ENCODE data around the gene ANKRD34B.
"Not testable (repeated sequence)": the region's sequence is repeated elsewhere in the genome, so short reads cannot be mapped to it uniquely, and the experiment has no call there.

The ANKRD34B gene

DNA sequence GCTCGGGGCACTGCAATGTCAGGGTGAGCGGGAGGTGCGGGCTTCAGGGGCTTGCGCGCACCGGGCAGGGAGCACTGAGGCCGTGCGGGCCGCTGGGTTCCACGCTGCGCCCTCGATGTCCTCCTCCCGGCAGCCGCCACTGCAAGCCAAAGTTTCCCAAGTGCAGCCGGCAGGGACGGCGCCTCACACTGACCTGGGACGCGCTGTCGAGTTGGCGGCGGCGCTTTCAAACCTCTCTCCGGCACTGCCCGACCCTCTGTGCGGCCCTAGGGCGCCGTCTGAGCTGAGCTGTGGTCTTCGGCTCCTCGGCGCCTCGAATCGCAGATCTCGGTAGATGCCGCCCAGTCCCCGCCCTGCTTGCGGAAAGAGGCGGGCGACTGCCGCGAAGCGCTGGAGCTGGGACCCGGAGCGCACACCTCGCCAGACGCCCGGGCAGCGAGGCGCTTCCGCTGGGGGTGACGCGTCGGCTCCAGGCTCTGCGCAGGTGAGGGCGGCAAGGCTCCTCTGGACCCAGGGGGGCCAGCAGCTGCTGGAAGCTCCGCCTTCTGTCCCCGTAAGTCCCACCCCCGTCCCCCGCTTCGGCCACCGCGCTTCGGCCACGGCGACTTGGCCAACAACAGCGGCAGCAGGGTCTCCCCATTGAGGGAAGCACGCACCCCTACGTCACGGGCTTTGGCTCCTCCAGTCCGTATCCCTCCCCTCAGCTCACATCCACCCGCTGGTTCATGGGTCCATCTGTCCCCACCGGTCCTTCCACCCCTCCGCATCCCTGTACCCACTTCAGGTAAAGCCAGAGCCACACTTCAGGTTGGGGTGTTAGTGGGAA lies at the start of gene ANKRD34B:
Gene ANKRD34B (minus strand): TSS at position 320 of the 826 bp plus-strand sequence. CDS start 10,261 bp downstream, outside the sequence.
- peak; percentile 75 for DNase-seq

DNA sequence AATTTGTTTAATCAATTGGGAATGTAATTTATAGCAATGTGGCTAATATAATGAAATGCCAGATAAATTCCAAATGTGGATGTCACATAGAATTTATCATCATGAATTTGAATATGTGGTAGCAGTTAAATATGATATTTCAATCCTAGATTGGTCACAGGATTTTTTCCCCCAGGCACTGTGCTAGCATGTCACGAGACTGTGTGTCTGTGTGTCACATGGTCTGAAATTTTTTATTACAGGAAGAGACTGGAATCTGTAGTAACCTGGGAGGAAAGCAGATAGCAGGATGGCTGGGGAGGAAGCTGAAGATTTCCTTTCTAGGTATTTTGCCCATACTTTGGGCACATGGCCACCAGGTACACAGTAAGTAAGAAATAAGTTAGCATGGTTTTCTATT lies 49.0 kb upstream of the ANKRD34B start:
- no peak for DNase-seq

DNA sequence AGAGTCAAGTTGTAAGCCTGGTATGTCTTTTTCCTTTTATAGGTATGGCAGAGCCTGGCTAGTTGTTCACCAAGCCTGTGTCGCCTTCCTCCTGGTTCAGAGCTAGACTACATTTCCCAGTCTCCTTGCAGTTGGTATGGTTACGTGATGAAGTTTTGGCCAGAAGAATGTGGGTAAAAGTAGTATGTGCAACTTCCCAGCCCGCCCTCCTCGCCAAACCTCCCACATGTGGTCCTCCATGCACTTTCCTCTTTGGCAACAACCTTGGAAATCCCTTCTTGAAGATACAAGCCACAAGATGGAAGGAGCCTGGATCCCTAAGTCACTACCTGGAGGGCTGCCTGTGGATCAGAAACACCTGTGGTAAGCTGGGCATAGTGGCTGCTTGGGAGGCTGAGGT lies 48.4 kb upstream of the ANKRD34B start:
- no peak for DNase-seq

DNA sequence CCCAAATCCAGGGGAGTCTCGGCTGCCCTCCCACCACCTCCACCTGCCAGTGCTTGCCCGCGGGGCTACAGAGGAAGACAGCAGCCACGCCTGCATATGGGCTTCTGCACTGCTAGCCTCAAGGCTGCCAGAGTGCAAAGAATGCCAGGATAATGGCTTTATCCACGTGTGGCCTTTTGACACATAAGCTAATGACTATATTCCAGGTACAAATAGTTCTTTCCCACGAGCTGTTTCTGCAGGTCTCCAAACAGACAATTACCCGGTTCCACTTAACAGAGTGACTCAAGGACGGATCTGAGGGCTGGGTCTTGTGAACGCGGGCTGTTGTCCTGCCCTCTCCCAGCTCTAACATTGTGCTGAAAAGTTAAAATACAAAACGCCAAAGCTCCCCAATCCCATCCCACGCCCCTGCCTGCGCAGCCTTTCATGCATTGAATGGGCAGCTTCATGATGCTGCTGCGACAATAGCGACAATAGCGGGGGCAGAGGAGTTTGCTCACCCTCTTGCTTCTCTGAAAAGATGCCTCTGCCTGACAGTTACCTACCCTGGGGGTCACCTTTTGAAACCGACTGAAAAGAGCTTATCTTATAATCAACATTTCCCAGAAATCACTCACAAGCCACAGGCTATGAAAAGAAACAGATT lies 45.3 kb upstream of the ANKRD34B start:
- DNase-seq, result no peak

DNA sequence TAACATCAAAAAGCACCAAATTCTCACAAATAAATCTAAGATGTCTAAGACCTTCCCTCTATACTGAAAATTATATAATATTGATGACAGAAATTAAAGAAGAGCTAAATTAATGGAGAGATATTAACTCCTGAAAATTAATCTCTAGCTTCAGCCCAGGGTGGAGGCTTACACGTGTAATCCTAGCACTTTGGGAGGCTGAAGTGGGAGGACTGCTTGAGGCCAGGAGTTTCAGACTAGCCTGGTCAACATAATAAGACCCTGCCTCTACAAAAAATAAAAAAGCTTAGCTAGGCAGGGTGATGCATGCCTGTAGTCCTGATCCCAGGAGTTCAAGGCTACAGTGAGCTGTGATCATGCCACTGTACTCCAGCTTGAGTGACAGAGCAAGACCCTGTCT lies 39.6 kb upstream of the ANKRD34B start:
- no peak for DNase-seq

DNA sequence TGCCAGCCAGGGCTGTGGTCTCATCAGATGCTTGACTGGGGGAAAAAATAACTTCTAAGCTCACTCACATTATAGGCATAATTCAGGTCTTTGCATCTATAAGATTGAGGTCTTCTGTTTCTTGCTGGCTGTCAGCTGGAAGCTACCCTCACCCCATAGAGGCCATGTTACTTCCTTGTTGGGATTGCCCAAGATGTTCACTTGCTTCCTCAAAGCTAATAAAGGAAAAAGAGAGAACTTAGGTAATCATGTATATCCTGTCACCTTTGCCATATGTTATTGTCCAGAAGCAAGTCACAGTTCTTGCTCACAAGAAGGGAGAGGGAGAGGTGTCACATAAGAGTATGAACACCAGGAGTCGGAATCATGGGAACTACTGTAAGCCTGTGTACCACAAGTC lies 38.7 kb upstream of the ANKRD34B start:
- no peak for DNase-seq

DNA sequence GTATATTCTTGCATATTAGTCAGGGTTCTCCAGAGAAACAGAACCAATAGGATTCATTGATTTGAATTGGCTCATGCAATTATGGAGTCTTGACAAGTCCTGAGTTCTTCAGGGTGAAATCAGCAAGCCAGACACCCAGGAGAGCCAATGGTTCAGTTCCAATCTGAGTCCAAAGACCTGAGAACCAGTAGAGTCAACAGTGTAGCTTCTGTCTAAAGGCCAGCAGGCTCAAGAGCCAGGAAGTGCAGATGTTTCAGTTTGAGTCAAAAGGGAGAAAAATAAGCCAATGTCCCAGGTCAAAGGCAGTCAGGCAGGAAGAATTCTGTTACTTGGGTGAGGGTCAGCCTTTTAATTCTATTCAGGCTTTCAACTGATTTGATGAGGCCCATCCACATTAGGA lies 37.8 kb upstream of the ANKRD34B start:
- no peak for DNase-seq

DNA sequence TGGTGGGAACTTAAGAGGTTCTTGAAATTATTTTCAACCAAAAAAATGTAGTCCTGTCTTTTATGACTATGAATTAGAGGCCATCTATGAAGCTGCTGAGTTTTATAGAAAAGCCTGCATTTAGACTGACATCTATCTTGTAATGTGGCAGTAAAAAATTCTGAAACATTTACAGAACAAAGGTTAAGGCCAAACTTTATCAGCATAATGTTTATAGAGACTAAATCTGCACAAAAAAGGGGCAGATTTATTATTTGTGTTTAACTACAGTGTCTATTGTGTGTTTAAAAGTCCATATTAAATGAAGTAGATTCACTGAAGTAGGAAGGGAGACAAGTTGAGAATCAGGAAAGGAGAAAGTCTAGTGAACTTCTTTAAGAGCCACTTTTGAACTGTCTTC lies 37.3 kb upstream of the ANKRD34B start:
- DNase-seq, result no peak

DNA sequence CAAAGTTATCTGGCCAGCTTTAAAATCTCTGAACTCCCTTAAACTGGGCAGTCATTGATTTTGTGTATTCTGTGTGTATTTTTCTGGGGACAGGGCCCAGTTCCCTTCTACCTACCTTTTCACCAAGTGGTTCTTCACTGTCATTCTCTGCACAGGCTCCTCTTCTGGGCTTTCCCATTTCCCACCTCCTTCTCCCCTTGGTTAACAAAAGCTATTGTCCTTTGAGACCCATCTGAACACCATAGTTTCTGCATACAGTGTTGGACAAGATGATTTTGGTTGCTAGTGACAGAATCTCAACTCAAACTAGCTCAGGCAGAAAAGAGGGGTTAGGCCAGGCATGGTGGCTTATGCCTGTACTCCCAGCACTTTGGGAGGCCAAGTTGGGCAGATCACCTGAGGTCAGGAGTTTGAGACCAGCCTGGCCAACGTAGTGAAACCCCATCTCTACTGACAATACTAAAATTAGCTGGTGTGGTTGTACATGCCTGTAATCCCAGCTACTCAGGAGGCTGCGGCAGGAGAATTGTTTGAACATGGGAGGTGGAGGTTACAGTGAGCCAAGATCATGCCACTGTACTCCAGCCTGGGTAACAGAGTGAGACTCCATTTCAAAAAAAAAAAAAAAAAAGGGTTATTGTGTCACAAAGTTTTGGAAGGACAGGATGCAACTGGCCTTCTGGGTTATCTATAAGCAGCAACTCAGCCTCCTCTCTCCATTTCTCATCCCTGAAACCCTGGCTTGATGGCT lies 31.0 kb upstream of the ANKRD34B start:
- DNase-seq, result no peak

DNA sequence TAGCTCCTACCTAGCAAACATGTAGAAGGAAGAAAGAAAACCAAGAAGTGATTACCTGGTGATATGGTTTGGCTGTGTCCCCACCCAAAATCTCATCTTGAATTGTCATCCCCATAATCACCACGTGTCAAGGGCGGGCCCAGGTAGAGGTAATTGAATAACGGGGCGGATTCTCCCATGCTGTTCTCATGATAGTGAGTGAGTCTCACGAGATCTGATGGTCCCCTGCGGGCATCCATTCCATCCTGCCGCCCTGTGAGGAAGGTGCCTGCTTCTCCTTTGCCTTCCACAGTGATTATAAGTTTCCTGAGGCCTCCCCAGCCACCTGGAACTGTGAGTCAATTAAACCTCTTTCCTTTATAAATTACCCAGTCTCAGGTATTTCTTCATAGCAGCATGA lies 27.4 kb upstream of the ANKRD34B start:
- no peak for DNase-seq

DNA sequence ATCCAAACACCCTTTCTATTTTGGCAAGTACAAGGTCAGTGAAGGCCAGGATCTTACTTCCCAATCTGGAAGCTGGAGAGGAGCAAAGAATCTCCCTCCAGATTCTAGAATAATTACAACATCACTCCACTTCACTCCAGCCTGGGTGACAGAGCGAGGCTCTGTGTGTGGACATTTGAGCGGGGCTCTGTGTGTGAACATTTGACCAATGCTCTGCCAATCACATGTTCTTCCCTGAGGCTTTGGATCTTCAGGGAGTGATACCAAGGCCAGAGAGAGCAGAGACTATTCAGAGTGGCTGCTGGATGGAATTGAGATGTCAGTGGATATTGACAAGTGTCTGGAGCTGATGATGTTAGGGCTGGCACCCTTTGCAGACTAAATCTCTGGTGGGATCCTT lies 24.7 kb upstream of the ANKRD34B start:
- DNase-seq, result no peak

DNA sequence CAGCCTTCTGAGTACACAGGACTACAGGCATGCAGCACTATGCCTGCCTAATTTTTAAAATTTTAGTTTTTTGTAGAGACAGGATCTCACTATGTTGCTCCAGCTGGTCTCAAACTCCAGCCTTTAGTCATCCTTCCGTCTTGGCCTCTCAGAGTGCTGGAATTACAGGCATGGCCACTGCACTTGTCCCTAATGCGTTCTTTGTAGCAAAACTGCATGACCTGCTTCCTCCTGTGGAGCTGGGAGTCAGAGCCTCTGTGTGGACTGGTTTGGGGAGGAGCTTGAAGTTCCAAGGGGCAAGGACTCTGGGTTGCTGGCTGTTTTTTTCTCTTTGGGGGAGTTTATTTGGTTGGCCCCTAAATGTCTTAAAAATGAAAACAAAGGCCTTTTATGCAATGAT lies 22.7 kb upstream of the ANKRD34B start:
- DNase-seq, result no peak

DNA sequence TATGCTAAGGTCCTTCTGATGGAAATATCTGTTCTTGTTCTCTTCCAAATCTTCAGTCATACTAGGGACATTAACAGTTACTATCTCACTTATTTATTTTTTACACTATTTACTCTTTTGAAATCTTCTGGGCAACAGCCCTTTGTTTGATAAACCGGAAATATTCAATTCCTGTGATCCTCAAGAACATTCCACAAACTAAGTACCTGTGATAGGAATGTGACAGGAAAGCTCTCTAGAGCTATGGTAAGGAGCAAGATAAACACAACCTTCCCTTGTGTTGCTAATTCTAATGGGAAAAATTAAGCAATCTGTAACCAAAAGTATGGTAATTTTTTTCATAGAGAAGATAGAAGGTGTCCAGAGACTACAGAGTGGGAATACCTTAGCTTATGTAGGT lies 22.0 kb upstream of the ANKRD34B start:
- DNase-seq, result no peak

DNA sequence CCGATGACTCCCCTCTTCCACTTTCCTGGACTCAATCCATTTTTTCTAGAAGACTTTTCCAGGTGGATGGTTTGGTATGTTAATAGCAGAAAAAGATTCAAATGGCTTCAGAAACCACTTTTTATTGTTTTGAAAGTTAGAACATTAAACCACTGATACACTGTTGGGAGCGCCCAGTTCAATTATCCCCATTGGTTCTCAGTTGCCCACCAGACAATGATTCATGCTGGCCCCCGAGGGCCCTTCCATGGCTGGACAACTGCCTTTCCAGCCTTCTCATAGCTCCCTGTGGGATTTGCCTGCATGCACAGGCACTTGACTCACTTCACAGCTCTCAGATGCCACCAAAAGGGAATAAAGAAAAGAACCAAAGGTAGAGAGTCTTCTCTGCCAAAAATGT lies 21.3 kb upstream of the ANKRD34B start:
- no peak for DNase-seq

DNA sequence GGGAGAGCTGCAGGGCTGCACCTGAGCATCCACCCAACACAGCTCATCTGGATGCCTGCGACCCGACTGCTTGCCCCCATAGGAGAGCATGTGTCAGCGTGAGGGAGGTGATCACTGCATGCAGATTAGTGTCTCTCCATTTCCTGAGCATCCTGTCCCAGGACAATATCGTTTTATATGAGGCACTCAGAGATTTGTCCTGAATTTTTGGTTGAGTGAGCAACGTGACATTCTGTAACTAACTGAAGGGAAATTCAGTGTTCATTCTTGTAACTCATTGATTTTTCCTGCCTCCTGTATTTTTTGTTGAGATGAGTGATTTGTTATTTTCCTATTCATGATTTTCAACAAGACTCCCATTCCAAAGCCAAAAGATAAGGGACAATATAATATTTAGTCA lies 20.7 kb upstream of the ANKRD34B start:
- no peak for DNase-seq

DNA sequence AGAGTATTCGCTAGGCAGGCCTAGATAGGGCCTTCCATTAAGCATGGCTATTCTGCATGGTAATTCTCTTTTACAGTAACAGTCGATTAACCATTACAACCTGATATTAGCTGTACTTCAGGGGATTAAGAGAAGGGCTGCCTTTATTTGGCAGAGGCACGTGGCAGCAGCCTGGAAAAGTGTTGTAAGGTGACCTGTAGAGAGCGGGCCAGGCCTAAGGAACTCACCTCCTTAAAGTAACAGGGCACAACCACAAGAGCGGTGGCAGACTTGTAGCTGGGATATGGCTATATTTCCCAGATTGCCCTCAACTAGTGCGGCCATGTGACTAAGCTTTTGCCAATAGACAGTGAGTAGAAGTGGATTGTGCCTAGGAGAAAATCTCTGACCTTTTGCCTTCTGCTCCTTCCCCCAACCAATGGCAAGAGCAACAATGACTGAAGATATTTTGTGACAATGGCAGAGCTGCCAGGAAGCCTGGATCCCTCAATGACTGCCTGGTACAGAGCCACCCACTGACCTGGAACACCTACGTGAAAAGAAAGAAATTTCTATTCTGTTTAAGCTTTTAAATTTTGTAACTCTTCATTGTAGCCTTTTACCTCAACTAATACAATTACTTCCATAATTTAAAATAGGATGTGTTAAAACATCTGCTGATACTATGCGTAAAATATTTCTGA lies 18.9 kb upstream of the ANKRD34B start:
- no peak for DNase-seq

DNA sequence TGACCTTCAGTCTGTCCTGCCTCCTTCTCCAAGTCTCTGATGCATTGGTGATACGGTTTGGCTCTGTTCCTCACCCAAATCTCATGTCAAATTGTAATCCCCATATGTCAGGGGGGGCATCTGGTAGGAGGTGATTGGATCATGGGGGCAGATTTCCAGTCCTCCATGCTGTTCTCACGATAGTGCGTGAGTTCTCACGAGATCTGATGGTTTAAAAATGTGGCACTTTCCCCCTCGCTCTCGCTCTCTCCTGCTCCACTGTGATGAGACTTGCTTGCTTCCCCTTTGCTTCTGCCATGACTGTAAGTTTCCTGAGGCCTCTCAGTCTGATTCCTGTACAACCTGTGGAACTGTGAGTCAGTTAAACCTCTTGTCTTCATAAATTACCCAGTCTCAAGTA lies 14.7 kb upstream of the ANKRD34B start:
- no peak for DNase-seq

DNA sequence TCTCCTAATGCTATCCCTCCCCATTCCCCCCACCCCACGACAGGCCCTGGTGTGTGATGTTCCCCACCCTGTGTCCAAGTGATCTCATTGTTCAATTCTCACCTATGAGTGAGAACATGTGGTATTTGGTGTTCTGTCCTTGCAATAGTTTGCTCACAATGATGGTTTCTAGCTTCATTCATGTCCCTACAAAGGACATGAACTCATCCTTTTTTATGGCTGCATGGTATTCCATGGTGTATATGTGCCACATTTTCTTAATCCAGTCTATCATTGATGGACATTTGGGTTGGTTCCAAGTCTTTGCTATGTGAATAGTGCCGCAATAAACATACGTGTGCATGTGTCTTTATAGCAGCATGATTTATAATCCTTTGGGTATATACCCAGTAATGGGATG lies 10.2 kb upstream of the ANKRD34B start:
- not testable (repeated sequence) for DNase-seq

DNA sequence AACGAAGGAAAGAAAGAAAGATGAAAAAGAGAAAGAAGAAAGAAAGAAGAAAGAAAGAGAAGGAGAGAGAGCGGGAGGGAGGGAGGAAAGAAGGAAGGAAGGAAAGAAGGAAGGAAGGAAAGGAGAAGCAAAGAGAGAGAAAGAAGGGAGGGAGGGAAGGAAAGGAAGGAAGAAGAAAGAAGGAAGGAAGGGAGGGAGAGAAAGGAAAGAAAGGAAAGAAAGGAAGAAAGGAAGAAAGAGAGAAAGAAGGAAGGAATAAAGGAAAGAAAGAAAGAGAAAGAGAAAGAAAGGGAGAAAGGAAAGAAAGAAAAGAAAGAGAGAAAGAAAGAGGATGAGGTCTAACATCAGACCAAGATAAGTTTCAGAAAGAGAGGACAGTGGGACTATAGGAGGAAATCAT lies 9.0 kb upstream of the ANKRD34B start:
- no peak for DNase-seq

DNA sequence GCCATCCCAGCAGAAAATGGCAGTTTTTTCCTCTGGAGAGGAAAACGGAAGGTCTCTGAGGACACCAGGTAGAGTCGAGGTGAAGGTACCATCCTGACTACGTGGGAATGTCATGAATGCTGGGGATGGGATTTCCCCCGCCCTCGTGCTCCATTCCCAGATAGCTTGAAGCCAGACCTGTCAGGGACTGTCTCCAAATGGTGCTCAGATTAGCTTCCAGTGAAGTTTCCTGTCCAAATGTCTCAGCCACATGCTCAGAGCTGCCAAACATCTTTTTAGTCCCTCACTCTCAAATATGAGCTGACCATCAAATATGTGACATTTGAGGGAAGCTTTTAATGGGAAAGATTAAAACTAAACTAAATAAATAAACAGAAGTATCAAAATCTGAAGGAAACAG lies 7.6 kb upstream of the ANKRD34B start:
- DNase-seq, result no peak

DNA sequence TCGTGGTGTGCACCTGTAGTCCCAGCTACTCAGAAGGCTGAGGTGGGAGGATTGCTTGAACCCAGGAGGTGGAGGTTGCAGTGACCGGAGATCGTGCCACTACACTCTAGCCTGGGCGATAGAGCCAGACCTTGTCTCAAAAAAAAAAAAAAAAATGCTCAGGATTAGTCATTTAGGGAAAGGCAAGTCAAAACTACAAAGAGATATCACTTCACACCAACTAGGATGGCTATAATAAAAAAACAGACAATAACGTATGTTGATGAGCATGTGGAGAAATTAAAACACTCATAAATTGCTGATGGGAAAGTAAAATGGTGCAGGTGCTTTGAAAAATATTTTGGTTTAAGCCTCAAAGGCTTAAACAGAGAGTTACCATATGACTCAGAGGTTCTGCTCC lies 6.3 kb upstream of the ANKRD34B start:
- no peak for DNase-seq

DNA sequence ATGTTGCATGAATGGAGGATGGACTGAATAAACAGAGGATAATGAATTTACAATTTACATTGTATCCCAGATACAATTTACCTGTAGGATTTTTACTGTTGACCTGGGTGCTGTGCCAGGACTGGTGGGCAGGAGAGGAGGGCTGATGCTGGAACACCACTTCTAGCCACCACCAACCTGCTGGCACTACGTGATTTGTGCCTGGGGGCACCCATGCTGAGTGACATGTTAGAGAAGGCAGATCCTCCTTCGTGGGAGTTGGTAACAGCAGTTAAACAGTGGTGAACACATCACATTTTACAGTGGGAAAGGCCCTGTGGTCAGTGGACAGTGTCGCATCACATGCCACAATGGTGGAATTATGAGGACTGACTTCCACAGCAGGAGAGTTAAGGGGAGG lies 3.0 kb upstream of the ANKRD34B start:
- no peak for DNase-seq

Measured in DMS53 (cell line).